ENCODE results near the gene GADD45A.

DNA sequence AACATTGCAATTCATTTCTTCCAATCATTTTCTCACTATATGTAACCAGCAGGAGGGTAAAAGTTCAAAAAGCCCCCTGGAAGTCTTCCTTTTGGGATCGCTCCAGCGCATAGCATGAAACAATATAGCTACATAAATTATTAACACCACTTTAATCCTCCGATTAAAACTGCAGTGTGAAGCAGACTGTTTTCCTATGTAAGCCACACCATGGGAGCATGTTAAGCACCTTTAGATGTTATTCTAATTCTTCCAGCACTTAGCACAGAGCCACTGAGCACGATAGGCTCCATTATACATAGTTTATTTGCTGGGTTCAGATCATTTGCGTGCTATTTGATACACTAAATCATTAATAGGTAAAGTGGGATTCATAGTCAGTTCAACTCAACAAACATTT lies 18.4 kb upstream of the GADD45A start:
- TF ChIP-seq EZH2 (IDR thresholded peaks at IDR 0.05) (no peak), POLR2AphosphoS5 (IDR thresholded peaks at IDR 0.05; ENCODE audit: borderline replicate concordance, low read depth, low read length) (no peak), FOXP2 (optimal IDR thresholded peaks at IDR 0.05; ENCODE audit: control extremely low read depth, extremely low read length, insufficient read depth) (no peak)

All from SK-N-MC (cell line).